Epithelial cell of esophagus (primary cell): Measurements from ENCODE around the gene RGS7.

Experiments used
- DNase-seq: peaks from one replicate; pipeline ENCODE4 v3.0.0; 2010; ENCODE audit warnings: low read depth
- H3K4me3 ChIP-seq: 2 replicates; pipeline ENCODE4 v1.5.1; 2011; ENCODE audit warnings: mild to moderate bottlenecking, low read length, control low read depth
- CTCF ChIP-seq: IDR thresholded peaks from 2 replicates; pipeline ENCODE4 v1.5.1; 2011; ENCODE audit warnings: low read depth, mild to moderate bottlenecking, low read length, control low read depth, inconsistent platforms; ENCODE audit not compliant: insufficient read depth; ENCODE audit errors: missing control alignments

The RGS7 gene

GRCh38 chr1:241063276-241063675, 293.7 kb downstream of the RGS7 start:
- DNase-seq, result no peak
- no peak overlapping the region for H3K4me3 ChIP-seq
- no peak for TF ChIP-seq CTCF

- no peak for TF ChIP-seq CTCF
- no peak overlapping the region for H3K4me3 ChIP-seq
- no peak for DNase-seq
These were observed 295.9 kb downstream of the RGS7 start for GRCh38 chr1:241061062-241061461.

GRCh38 chr1:241048622-241049021, 308.4 kb downstream of the RGS7 start:
- no peak for DNase-seq
- no peak for TF ChIP-seq CTCF
- H3K4me3 ChIP-seq, result no peak overlapping the region

- TF ChIP-seq CTCF, result no peak
- no peak for DNase-seq
- no peak overlapping the region for H3K4me3 ChIP-seq
These were observed 311.3 kb downstream of the RGS7 start for GRCh38 chr1:241045659-241046058.

GRCh38 chr1:241034203-241034936, 322.6 kb downstream of the RGS7 start:
- DNase-seq, result no peak
- TF ChIP-seq CTCF, result no peak

GRCh38 chr1:241024834-241025233, 332.2 kb downstream of the RGS7 start:
- no peak overlapping the region for H3K4me3 ChIP-seq
- TF ChIP-seq CTCF, result no peak
- DNase-seq, result no peak

More at GRCh38 chr1:241034203-241034936, 322.6 kb downstream of the RGS7 start:
- H3K4me3 ChIP-seq, result no peak overlapping the region

GRCh38 chr1:241022366-241022765, 334.6 kb downstream of the RGS7 start:
- no peak for TF ChIP-seq CTCF
- no peak overlapping the region for H3K4me3 ChIP-seq
- no peak for DNase-seq
